Keratinocyte (primary cell): Measurements from ENCODE around the gene AOAH.

ENCODE experiments used
- EZH2 ChIP-seq: IDR thresholded peaks from one replicate; pipeline ENCODE4 v1.6.1; 2012; ENCODE audit warnings: inconsistent platforms, mild to moderate bottlenecking, low read length, moderate library complexity
- TF ChIP-seq, protein P1 (sequence below), 3 experiments: IDR thresholded peaks in 1 of 3; conservative IDR thresholded peaks in 1 of 3; optimal IDR thresholded peaks in 1 of 3; 2 replicates in 2 of 3; 3 replicates in 1 of 3; pipeline versions ENCODE3 to v1.5.1; 2011; ENCODE audit warnings: low read length in 3 of 3, mild to moderate bottlenecking in 3 of 3, moderate library complexity in 2 of 3, control low read depth in 1 of 3, inconsistent platforms in 1 of 3; ENCODE audit not compliant: insufficient read depth in 2 of 3; ENCODE audit errors: extremely low read depth in 1 of 3

DNA sequence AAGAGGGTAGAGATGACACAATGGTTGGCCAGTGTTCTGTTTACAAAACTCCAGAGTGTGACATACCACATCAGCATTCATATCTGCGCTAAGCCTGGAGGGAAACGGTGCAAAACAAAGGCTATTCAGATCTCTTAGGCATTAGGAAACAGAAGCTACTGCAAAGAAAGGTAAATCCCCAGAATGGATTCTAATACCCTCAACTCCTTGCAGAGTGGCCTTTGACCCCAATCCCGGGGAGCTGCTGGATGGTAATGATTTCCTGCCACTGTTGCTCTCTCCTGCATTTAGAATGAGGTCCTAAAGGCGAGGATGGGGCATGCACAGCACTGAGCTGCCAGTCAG is 65.2 kb downstream of the AOAH start:
- no peak for TF ChIP-seq EZH2
- TF ChIP-seq, protein P1, sequence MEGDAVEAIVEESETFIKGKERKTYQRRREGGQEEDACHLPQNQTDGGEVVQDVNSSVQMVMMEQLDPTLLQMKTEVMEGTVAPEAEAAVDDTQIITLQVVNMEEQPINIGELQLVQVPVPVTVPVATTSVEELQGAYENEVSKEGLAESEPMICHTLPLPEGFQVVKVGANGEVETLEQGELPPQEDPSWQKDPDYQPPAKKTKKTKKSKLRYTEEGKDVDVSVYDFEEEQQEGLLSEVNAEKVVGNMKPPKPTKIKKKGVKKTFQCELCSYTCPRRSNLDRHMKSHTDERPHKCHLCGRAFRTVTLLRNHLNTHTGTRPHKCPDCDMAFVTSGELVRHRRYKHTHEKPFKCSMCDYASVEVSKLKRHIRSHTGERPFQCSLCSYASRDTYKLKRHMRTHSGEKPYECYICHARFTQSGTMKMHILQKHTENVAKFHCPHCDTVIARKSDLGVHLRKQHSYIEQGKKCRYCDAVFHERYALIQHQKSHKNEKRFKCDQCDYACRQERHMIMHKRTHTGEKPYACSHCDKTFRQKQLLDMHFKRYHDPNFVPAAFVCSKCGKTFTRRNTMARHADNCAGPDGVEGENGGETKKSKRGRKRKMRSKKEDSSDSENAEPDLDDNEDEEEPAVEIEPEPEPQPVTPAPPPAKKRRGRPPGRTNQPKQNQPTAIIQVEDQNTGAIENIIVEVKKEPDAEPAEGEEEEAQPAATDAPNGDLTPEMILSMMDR (optimal IDR thresholded peaks at IDR 0.05 in 1 of 3, IDR thresholded peaks at IDR 0.05 in 1 of 3, conservative IDR thresholded peaks at IDR 0.05 in 1 of 3; ENCODE audit: extremely low read depth in 1 of 3, insufficient read depth in 2 of 3, low read length in 3 of 3): no peak
